ENCODE measurements around the gene PIGT.

PIGT gene

DNA sequence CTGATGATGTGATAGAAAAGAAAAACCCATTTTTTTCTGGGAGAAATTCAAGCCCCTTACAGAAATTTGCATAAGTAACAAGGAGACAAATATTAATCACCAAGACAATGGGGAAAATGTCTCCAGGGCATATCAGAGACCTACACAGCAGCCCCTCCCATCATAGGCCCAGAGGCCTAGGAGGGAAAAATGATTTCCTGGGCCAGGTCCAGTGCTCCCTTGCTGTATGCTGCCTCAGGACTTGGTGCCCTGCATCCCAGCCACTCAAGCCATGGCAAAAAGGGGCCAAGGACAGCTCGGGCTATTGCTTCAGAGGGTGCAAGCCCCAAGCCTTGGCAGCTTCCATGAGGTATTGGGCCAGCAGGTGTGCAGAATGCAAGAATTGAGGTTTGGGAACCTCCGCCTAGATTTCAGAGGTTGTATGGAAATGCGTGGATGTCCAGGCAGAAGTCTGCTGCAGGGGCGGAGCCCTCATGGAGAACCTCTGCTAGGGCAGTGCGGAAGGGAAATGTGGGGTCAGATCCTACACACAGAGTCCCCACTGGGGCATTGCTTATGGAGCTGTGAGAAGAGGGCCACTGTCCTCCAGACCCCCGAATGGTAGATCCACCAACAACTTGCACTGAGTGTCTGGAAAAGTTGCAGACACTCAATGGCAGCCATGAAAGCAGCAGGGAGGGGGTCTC lies 15.5 kb upstream of the PIGT start:
- TF ChIP-seq ZFX (IDR thresholded peaks at IDR 0.05; ENCODE audit: borderline replicate concordance) (no peak), CTCF (IDR thresholded peaks at IDR 0.05) (no peak)
- no peak overlapping the region for H3K27ac ChIP-seq

GRCh38 chr20:45402946-45403345 lies 13.0 kb upstream of the PIGT start:
- TF ChIP-seq ZFX (IDR thresholded peaks at IDR 0.05; ENCODE audit: borderline replicate concordance): no peak
- TF ChIP-seq CTCF (IDR thresholded peaks at IDR 0.05): no peak

GRCh38 chr20:45404438-45404837 lies 11.5 kb upstream of the PIGT start:
- no peak overlapping the region for H3K27ac ChIP-seq
- no peak for TF ChIP-seq ZFX (IDR thresholded peaks at IDR 0.05; ENCODE audit: borderline replicate concordance)
- TF ChIP-seq CTCF (IDR thresholded peaks at IDR 0.05): no peak

More at GRCh38 chr20:45402946-45403345, 13.0 kb upstream of the PIGT start:
- H3K27ac ChIP-seq: no peak overlapping the region

DNA sequence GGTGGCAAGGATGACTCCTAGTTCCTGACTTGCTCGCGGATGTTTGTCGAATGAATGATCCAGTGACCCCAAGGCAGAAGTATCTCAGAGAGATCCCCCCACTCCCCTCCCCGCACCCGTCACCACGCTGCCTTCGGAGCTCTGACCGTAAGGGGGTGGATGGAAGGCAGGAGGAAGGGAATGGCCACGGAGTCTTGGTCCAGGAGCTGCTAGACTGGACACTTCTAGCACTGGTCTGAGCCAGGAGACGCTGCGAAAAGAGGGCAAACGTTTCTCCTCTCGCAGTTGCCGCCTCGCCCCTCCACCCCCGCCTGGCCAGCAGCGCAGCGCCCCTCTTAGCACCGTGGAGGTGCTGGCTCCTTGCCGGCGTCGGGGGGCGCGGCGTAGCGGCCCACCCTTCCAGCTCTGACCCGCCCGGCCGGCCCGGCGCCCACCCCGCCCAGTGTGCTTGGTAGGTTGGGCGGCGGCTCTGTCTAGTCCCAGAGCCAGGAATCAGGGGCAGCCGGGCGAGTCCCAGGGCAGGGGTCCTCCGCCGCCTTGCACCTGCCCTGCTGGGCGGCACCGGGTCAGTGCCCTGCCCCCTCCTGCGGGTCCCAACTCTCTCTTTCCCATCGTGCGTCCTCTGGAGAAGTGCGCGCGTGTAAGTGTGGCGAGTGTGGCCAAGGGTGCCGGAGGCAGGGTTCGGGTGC lies 10.2 kb upstream of the PIGT start:
- TF ChIP-seq ZFX (IDR thresholded peaks at IDR 0.05; ENCODE audit: borderline replicate concordance) (no peak), CTCF (IDR thresholded peaks at IDR 0.05) (no peak)
- no peak overlapping the region for H3K27ac ChIP-seq

DNA sequence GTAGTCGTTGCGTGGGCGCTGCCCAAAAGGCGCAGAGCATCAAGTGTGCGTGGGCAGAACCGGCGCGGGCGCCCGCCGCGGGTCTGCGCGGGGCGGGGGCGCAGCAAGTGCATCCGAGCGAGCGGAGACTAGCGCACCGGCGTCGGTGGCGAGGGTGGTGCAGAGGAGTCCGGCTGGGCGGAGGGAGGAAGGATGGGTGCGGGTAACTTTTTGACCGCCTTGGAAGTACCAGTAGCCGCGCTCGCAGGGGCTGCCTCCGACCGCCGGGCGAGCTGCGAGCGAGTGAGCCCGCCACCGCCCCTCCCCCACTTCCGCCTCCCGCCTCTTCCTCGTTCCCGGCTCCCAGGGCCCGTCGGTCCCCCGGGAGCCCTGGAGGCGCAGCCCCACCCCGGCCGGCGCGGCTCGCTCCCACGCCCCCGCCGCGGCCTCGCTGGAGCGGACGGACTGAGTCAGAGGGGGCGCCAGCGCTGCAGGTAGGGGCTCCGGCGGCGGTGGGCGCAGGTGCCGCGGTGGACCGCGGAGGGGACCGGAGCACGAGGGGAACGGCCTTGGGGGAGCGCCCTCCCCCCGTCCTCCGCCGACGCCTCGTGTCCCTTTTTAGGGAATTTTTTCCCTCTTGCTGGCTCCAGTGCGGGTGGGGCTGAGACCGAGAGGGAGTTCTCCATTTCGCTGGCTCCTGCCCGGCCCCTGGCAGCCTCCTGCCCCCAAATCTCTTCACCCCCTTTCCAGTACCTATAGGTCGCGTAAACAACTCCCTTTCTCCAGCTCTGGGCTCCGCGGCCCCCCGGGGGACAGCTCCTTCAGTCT lies 9.5 kb upstream of the PIGT start:
- no peak for TF ChIP-seq CTCF (IDR thresholded peaks at IDR 0.05)
- no peak for TF ChIP-seq ZFX (IDR thresholded peaks at IDR 0.05; ENCODE audit: borderline replicate concordance)
- no peak overlapping the region for H3K27ac ChIP-seq

GRCh38 chr20:45407067-45407745 lies 8.7 kb upstream of the PIGT start:
- no peak overlapping the region for H3K27ac ChIP-seq

More at GRCh38 chr20:45407067-45407745, 8.7 kb upstream of the PIGT start:
- TF ChIP-seq ZFX (IDR thresholded peaks at IDR 0.05; ENCODE audit: borderline replicate concordance): no peak
- no peak for TF ChIP-seq CTCF (IDR thresholded peaks at IDR 0.05)
